DOHH2 (cell line): ENCODE measurements around the gene TAF4.

Experiments used
- CTCF ChIP-seq: fragments of 200-600 bp; sonication (generic); IDR thresholded peaks from one replicate; pipeline ENCODE4 v1.5.1; 2014; ENCODE audit warnings: antibody characterized with exemption, mild to moderate bottlenecking, low read depth, low read length; ENCODE audit not compliant: poor library complexity, severe bottlenecking
- EZH2phosphoT487 ChIP-seq: fragments of 200-600 bp; sonication (generic); IDR thresholded peaks from 2 replicates; pipeline ENCODE4 v1.6.1; 2017; ENCODE audit warnings: borderline replicate concordance, mild to moderate bottlenecking, antibody characterized with exemption, low read length, moderate library complexity, mixed read lengths

GRCh38 chr20:61993058-61993457 lies 72.6 kb downstream of the TAF4 start:
- TF ChIP-seq CTCF: no peak
- TF ChIP-seq EZH2phosphoT487: no peak
